Esophagus squamous epithelium (tissue), 5 donors: ENCODE results near the gene PRRG1. TPM values are rescaled to one million over a fixed set of nuclear protein-coding genes. Genes with fewer than 3 reads are reported as not detected.
"Not testable (repeated sequence)": the region's sequence is repeated elsewhere in the genome, so short reads cannot be mapped to it uniquely, and the experiment has no call there.

Experiments used
- DNase-seq: peaks from one replicate; lab custom pipeline; 2025; lab: John Stamatoyannopoulos, UW
- H3K27ac ChIP-seq, 4 donors: fragments of 200-600 bp; sonication (generic); one replicate each; pipeline ENCODE4 v1.5.1; 2016 to 2019; ENCODE audit warnings: mild to moderate bottlenecking in 1 of 4
- H3K27me3 ChIP-seq, 4 donors: fragments of 200-600 bp; sonication (generic); 1 replicate in 3 of 4; 2 replicates in 1 of 4; pipeline versions ENCODE4 v1.5.1 to v1.6.0; 2017 to 2021; ENCODE audit warnings: antibody characterized with exemption in 1 of 4
- H3K36me3 ChIP-seq, 3 donors: fragments of 200-600 bp; sonication (generic); one replicate each; pipeline ENCODE4 v1.5.1; 2016 to 2019
- H3K4me1 ChIP-seq, 3 donors: fragments of 200-600 bp; sonication (generic); one replicate each; pipeline ENCODE4 v1.5.1; 2017 to 2019
- H3K4me3 ChIP-seq, 4 donors: fragments of 200-600 bp; sonication (generic); 1 replicate in 3 of 4; 2 replicates in 1 of 4; pipeline ENCODE4 v1.5.1; 2016 to 2019; ENCODE audit warnings: mild to moderate bottlenecking in 2 of 4, moderate library complexity in 1 of 4
- H3K9me3 ChIP-seq, 3 donors: fragments of 200-600 bp; sonication (generic); one replicate each; pipeline ENCODE4 v1.5.1; 2016 to 2019
- POLR2A ChIP-seq, 4 donors: fragments of 450-650 bp; IDR thresholded peaks; one replicate each; pipeline ENCODE4 v1.6.1; 2017; ENCODE audit warnings: antibody characterized with exemption in 4 of 4, mild to moderate bottlenecking in 4 of 4, moderate library complexity in 3 of 4
- WGBS, 2 donors: methylation state at CpG; one replicate each; pipeline ENCODE4 v1.1.5; 2018; 5-methylcytosine and 5-hydroxymethylcytosine counted together
- intact Hi-C: fragments of 100-400 bp; cut with DNase I; formaldehyde crosslinking; loops from one replicate; pipeline ENCODE4 v1.15.0; 2022
- total RNA-seq, 4 donors: library from RNA; depleted of rRNA; stranded (reverse); fragments of >200 nt; gene quantifications; one replicate each; pipeline ENCODE4 v1.1.0, GENCODE V29; 2016
- TF ChIP-seq, protein P1 (sequence below), 6 experiments: fragments of 450-650 bp in 4 of 6; fragments of 200-600 bp in 2 of 6; sonication (generic) in 2 of 6; IDR thresholded peaks; one replicate each; pipeline ENCODE4 v1.5.1; 2016 to 2019; ENCODE audit warnings: antibody characterized with exemption in 6 of 6, mild to moderate bottlenecking in 4 of 6, moderate library complexity in 4 of 6
- donor health status: DM: yes; HTN: yes; CAD: no.

PRRG1 gene
- total RNA-seq, 4 donors from 2014 or later = 4.4 to 11.9 (median 7.0) TPM

DNA sequence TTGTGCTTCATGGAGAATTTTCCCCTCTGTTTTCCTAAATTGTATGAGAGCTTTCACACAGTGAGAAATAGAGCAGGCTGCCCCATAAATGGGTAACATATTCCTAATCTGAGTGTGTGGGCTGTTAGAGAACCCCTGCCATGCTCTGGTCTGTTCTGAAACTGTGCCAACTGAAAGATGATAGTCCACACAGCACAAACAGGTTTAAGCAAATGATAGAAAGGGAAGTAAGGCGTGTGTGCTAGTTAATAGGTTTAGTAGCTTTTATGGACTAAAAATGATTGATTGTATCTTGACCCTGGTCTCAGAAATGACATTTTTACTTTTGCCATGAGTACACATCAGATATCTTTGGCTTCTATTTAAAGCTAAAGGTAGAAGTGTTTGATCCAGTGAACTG lies 106.2 kb downstream of the PRRG1 start:
- Histone ChIP-seq H3K36me3 (no peaks in the 10 kb centered on the region), H3K27me3 (no peaks in the 10 kb centered on the region), H3K27ac (no peak overlapping the region), H3K4me1 (no peaks in the 10 kb centered on the region), H3K4me3 (no peak overlapping the region), H3K9me3 (no peaks in the 10 kb centered on the region)
- no peak for DNase-seq
- intact Hi-C loops = no loop called here
- no peak for TF ChIP-seq POLR2A (IDR thresholded peaks at IDR 0.05)
- TF ChIP-seq, protein P1, sequence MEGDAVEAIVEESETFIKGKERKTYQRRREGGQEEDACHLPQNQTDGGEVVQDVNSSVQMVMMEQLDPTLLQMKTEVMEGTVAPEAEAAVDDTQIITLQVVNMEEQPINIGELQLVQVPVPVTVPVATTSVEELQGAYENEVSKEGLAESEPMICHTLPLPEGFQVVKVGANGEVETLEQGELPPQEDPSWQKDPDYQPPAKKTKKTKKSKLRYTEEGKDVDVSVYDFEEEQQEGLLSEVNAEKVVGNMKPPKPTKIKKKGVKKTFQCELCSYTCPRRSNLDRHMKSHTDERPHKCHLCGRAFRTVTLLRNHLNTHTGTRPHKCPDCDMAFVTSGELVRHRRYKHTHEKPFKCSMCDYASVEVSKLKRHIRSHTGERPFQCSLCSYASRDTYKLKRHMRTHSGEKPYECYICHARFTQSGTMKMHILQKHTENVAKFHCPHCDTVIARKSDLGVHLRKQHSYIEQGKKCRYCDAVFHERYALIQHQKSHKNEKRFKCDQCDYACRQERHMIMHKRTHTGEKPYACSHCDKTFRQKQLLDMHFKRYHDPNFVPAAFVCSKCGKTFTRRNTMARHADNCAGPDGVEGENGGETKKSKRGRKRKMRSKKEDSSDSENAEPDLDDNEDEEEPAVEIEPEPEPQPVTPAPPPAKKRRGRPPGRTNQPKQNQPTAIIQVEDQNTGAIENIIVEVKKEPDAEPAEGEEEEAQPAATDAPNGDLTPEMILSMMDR (IDR thresholded peaks at IDR 0.05) = no peak
- WGBS, 2 donors = 47 to 55% methylated on average over 1 of the region's 1 CpG

DNA sequence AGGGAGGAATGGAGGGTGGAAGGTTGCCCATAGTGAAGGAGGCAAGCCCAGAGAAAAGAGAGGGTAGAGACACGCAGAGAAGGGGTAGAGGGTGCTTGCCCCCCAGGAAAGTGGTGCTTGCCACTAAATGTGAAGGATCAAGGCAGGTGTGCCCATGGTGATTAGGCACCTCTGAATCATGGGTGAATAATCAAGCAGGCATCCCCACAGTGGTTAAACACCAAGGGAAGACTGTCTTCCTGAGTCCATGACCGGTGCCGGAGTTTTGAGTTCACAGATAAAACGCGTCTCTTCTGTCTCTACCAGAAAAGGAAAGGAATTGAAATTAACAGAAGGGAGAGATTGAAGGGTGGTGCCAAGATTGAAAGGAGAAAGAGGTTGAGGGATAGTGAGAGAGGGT lies 111.1 kb downstream of the PRRG1 start:
- DNase-seq, H3K27ac ChIP-seq, H3K4me1 ChIP-seq, intact Hi-C loops, H3K27me3 ChIP-seq, H3K4me3 ChIP-seq, H3K9me3 ChIP-seq, H3K36me3 ChIP-seq: not testable (repeated sequence)
- WGBS, 2 donors = 85 to 86% methylated on average over 4 to 5 of the region's 5 CpGs

DNA sequence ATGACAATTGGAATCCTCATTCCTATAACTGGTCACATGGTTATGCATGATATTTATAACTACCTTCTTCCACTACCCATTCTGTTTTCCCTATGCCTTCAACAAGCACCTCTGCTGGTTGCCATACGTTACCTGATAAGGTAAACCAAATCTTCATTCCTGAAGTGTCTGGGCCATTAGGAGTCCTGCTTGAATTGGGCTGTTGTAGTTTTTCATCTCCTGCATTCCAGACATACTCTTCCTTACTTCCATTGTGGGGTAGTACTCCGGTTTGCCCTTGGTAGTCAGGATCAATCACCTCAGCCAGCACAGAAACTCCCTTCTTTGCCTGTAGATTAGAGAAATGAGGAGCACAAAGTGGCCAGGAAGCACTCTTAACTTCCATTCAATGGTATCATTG lies 113.2 kb downstream of the PRRG1 start:
- no peaks in the 10 kb centered on the region for H3K4me1 ChIP-seq
- no peaks in the 10 kb centered on the region for H3K9me3 ChIP-seq
- DNase-seq = no peak
- intact Hi-C loops = no loop called here
- H3K4me3 ChIP-seq = no peak overlapping the region
- no peak for TF ChIP-seq POLR2A (IDR thresholded peaks at IDR 0.05)
- TF ChIP-seq, protein P1 (IDR thresholded peaks at IDR 0.05) = no peak
- WGBS, 2 donors = 75 to 89% methylated on average over 2 of the region's 2 CpGs
- no peaks in the 10 kb centered on the region for H3K36me3 ChIP-seq
- H3K27ac ChIP-seq = no peak overlapping the region
- H3K27me3 ChIP-seq = no peaks in the 10 kb centered on the region

DNA sequence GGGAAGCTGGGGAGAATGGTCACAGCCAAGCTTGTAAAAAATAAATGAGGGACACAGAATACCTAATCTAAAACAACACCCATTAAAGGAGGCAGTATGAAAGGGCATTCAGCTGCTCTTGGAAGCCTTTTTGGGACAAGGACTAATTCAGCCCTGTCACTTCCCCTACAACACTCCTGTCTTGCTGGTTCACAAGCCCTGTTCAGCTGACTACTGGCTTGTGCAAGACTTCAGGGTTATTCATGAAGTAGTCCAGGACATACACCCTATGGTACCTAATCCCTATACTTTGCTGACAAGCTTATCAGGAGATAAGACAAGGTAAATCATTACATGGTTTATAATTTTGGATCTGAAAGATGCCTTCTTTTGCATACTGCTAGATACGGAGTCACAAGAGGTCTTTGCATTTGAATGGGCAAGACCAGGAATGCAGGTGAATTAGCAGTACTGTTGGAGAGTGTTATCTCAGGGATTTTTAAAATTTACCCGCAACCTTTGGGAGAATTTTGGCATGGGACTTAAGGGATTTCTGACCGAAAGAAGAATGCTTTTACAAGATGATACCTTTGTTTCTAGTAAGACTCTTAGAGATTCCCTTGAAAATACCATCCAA lies 119.1 kb downstream of the PRRG1 start:
- 75 to 93% methylated on average over 3 of the region's 3 CpGs for WGBS, 2 donors
- H3K4me3 ChIP-seq = no peak overlapping the region
- TF ChIP-seq, protein P1 (IDR thresholded peaks at IDR 0.05) = no peak
- TF ChIP-seq POLR2A (IDR thresholded peaks at IDR 0.05) = no peak
- H3K9me3 ChIP-seq = no peaks in the 10 kb centered on the region
- H3K27me3 ChIP-seq = no peaks in the 10 kb centered on the region
- H3K27ac ChIP-seq = no peak overlapping the region
- intact Hi-C loops = no loop called here
- H3K36me3 ChIP-seq = no peaks in the 10 kb centered on the region
- no peak for DNase-seq
- no peaks in the 10 kb centered on the region for H3K4me1 ChIP-seq

DNA sequence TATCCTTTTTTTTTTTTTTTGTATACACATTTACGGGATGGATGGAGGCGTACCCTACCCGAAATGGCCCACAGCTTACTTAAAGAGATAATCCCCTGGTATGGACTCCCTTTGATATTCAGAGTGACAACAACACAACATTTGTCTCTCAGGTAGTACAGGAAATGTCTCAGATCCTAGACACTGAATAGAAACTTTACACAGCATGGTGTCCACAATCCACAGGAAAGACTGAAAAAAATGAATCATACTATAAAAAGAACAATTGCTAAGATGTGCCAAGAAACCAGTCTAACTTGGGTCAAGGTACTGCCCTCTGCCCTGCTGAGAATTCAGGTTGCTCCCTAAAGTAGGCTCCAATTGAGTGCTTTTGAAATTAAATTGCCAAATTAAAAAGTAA lies 121.5 kb downstream of the PRRG1 start:
- 78% methylated on average over 3 of the region's 3 CpGs; no CpG with 5 or more reads in 1 of the 2 donors for WGBS, 2 donors
- no peak overlapping the region for H3K4me3 ChIP-seq
- TF ChIP-seq POLR2A (IDR thresholded peaks at IDR 0.05) = no peak

DNA sequence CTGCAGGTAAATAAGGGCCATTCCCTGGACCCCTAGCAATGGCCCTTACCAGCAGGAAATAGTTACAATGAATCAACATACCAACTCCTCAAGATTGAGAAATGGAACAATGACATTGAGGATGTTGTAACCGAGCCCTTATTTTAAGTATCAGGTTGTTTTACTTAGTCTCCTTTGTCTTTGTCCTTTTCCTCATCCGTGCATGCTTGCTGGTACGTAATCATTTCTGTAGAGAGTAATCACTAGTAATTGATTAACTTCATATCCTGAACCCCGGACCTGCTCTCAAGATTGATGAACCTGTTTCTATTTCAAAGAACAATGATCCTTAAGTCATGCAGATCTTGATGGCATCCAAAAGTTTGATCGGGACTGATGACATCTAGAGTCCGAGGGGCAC lies 123.7 kb downstream of the PRRG1 start:
- 74 to 84% methylated on average over 6 of the region's 6 CpGs for WGBS, 2 donors
- intact Hi-C loops = no loop called here
- TF ChIP-seq POLR2A (IDR thresholded peaks at IDR 0.05) = no peak
- TF ChIP-seq, protein P1 (IDR thresholded peaks at IDR 0.05) = no peak

More for the DNA sequence above, 121.5 kb downstream of the PRRG1 start:
- Histone ChIP-seq H3K27me3 (no peaks in the 10 kb centered on the region), H3K9me3 (no peaks in the 10 kb centered on the region), H3K36me3 (no peaks in the 10 kb centered on the region), H3K27ac (peak overlapping the region in 1 of 4 donors; percentile 36), H3K4me1 (no peaks in the 10 kb centered on the region)
- intact Hi-C loops = no loop called here
- DNase-seq = no peak

More for the DNA sequence above, 123.7 kb downstream of the PRRG1 start:
- no peak overlapping the region for H3K27ac ChIP-seq
- H3K9me3 ChIP-seq = no peaks in the 10 kb centered on the region
- H3K27me3 ChIP-seq = no peaks in the 10 kb centered on the region
- no peak overlapping the region for H3K4me3 ChIP-seq
- H3K36me3 ChIP-seq = no peaks in the 10 kb centered on the region
- DNase-seq = no peak
- H3K4me1 ChIP-seq = no peaks in the 10 kb centered on the region
